ENCODE results near the gene MYCN. TPM values are rescaled to one million over a fixed set of nuclear protein-coding genes. Genes with fewer than 3 reads are reported as not detected.

Gene MYCN
- total and polyA plus RNA-seq, 4 donors = 0.16 to 1.3 TPM; not detected in 2

DNA sequence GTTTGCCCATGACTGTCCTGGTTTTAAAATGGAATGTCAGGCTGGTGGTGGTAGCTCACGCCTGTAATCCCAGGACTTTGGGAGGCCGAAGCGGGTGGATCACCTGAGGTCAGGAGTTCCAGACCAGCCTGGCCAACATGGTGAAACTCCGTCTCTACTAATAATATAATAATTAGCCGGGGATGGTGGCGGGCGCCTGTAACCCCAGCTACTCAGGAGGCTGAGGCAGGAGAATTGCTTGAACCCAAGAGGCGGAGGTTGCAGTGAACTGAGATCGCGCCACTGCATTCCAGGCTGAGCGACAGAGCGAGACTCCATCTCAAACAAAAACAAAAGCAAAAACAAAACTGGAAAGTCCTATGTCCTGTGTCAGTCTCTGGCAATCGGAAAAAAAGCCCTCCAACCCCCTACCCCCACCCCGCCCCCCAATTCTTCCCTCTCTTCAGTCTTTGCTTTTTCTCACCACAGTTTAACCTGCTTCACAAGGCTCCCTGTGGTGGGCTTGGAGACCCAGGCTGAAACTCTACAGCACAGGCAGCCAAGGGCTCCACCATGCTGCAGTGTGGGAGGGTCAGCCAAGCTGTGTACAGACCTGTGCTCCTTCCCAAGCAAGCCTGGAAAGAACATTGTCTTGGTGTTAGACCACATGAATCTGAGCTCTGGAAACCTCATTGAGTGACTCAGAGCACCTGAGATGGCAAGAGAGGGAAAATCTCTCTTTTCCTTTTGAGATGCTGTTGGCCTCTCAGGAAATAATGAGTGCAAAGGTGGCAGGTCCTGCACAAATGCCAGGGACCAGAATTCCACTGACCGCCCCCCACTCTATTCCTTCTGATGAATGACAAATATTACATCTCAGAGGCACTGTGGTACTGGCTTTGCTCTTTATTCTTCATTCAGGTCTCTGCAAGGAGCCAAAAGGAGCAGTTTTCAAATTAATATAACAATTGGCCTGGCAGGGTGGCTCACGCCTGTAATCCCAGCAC, 16.7 kb downstream of the MYCN start:
- Histone ChIP-seq H3K4me1 (ENCODE audit: control insufficient read depth in 4 of 4, insufficient read depth in 4 of 4, low read length in 3 of 4) (no peaks in the 10 kb centered on the region), H3K4me3 (ENCODE audit: low read depth in 1 of 3, low read length in 3 of 3) (no peak overlapping the region), H3K9ac (ENCODE audit: low read depth in 1 of 2, low read length in 2 of 2) (no peak overlapping the region), H3K9me3 (ENCODE audit: control insufficient read depth in 4 of 4, low read length in 3 of 4) (no peaks in the 10 kb centered on the region), H3K36me3 (ENCODE audit: control insufficient read depth in 4 of 4, insufficient read depth in 3 of 4, low read depth in 1 of 4, low read length in 3 of 4) (no peaks in the 10 kb centered on the region), H3K27me3 (ENCODE audit: control insufficient read depth in 4 of 4, insufficient read depth in 4 of 4, low read length in 3 of 4) (no peaks in the 10 kb centered on the region), H3K27ac (ENCODE audit: low read depth in 1 of 2, low read length in 2 of 2) (no peak overlapping the region)
- WGBS = 95% methylated on average over 16 of the region's 16 CpGs
- TF ChIP-seq EGR1 (IDR thresholded peaks at IDR 0.05; ENCODE audit: low read depth in 2 of 2) (no peak), NR2F2 (IDR thresholded peaks at IDR 0.05) (no peak), FOXA1 (IDR thresholded peaks at IDR 0.05) (no peak), GABPA (IDR thresholded peaks at IDR 0.05 in 1 of 2, conservative IDR thresholded peaks at IDR 0.05 in 1 of 2) (no peak), TAF1 (conservative IDR thresholded peaks at IDR 0.05) (no peak), HNF4G (IDR thresholded peaks at IDR 0.05) (no peak), RXRA (IDR thresholded peaks at IDR 0.05) (no peak)
- TF ChIP-seq, protein P1, sequence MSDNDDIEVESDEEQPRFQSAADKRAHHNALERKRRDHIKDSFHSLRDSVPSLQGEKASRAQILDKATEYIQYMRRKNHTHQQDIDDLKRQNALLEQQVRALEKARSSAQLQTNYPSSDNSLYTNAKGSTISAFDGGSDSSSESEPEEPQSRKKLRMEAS (IDR thresholded peaks at IDR 0.05) = no peak
- TF ChIP-seq, protein P2, sequence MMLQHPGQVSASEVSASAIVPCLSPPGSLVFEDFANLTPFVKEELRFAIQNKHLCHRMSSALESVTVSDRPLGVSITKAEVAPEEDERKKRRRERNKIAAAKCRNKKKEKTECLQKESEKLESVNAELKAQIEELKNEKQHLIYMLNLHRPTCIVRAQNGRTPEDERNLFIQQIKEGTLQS (IDR thresholded peaks at IDR 0.05) = no peak
- TF ChIP-seq, protein P3, sequence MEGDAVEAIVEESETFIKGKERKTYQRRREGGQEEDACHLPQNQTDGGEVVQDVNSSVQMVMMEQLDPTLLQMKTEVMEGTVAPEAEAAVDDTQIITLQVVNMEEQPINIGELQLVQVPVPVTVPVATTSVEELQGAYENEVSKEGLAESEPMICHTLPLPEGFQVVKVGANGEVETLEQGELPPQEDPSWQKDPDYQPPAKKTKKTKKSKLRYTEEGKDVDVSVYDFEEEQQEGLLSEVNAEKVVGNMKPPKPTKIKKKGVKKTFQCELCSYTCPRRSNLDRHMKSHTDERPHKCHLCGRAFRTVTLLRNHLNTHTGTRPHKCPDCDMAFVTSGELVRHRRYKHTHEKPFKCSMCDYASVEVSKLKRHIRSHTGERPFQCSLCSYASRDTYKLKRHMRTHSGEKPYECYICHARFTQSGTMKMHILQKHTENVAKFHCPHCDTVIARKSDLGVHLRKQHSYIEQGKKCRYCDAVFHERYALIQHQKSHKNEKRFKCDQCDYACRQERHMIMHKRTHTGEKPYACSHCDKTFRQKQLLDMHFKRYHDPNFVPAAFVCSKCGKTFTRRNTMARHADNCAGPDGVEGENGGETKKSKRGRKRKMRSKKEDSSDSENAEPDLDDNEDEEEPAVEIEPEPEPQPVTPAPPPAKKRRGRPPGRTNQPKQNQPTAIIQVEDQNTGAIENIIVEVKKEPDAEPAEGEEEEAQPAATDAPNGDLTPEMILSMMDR (IDR thresholded peaks at IDR 0.05; ENCODE audit: low read depth, low read length, missing input control) = no peak
- DNase-seq (ENCODE audit: low spot score) = no peak

DNA sequence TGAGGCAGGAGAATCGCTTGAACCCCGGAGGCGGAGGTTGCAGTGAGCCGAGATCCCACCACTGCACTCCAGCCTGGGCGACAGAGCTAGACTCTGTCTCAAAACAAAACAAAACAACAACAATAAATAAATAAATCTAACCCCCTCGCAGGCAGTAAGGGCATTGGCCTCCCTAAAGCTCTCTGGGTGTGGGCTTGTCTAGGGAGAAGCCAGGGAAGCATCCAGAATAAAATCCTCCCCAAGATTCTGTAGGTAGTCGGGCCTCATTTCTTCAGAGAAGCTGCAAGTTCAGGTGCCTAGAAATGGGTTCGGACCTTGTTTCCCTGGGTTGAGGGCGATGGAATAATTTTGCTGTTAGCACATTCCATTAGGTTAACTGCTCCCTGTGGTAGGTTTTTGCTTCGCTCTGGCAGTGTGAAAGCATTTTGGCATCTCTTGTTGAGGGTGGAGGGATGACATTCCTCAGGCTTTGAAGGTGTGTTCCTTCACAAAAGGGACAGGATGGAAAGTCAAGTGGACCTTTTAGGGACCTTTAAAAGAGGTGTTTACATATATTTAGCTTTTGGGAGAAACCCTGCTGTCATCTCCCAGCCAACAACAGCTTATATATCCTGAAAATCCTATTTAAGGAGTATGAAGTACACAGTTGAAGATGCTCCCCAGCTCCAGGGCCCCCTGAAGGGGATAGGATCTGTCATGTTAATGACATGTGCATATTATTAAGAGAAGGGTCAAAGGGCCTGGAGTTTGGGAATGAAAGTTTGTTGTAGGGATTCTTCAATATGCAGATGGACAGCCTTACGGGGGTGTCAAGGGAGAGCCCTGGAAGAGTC, 17.7 kb downstream of the MYCN start:
- H3K4me3 ChIP-seq (ENCODE audit: low read depth in 1 of 3, low read length in 3 of 3) = no peak overlapping the region
- no peak for DNase-seq (ENCODE audit: low spot score)
- no peak overlapping the region for H3K27ac ChIP-seq (ENCODE audit: low read depth in 1 of 2, low read length in 2 of 2)
- no peaks in the 10 kb centered on the region for H3K4me1 ChIP-seq (ENCODE audit: control insufficient read depth in 4 of 4, insufficient read depth in 4 of 4, low read length in 3 of 4)
- no peaks in the 10 kb centered on the region for H3K36me3 ChIP-seq (ENCODE audit: control insufficient read depth in 4 of 4, insufficient read depth in 3 of 4, low read depth in 1 of 4, low read length in 3 of 4)
- no peak for TF ChIP-seq YY1 (IDR thresholded peaks at IDR 0.05)
- TF ChIP-seq, protein P2 (IDR thresholded peaks at IDR 0.05) = no peak
- H3K27me3 ChIP-seq (ENCODE audit: control insufficient read depth in 4 of 4, insufficient read depth in 4 of 4, low read length in 3 of 4) = no peaks in the 10 kb centered on the region
- no peaks in the 10 kb centered on the region for H3K9me3 ChIP-seq (ENCODE audit: control insufficient read depth in 4 of 4, low read length in 3 of 4)
- H3K9ac ChIP-seq (ENCODE audit: low read depth in 1 of 2, low read length in 2 of 2) = no peak overlapping the region
- WGBS = 91% methylated on average over 11 of the region's 11 CpGs
